Measurements from ENCODE around the gene SLMAP.
"Not testable (repeated sequence)": the region's sequence is repeated elsewhere in the genome, so short reads cannot be mapped to it uniquely, and the experiment has no call there.

The SLMAP gene

DNA sequence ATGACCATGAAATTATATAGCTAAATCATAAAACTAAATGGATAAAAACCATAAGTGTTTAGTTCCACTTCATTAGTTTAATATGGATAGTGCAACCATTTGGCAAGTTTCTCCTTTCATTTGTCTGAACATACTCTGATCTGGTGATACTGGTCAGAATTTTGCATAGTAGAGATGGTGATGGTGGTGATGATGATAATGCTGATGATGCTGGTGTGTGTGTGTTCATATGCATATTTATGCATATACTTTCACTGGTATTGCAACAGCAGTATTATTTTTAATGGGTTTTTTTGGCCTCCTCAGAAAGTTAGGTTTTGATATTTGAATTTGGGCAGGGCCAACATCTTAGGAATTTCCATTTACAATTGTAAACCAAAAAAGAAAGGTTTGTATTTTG lies 76.4 kb downstream of the SLMAP start:
- DNase-seq (ENCODE audit: low read depth) = no peak

DNA sequence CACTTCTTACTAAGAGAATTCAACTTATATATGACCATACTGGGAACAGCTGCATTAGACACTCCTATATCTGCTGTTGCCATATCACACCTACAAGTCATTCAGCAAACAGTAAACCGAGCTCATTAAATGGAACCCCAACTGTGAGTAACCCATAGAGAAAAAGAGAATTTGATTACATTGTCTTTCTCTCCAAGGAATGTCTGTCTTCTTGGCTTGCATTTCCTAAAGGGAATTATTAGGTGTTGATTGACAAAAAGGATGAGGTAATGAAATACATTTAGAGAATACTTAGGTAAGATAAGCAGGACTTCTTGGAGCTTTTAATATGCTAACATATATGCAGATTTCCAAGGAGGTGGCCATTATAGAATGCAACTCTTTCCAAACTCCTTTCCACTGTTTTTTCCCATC lies 76.8 kb downstream of the SLMAP start:
- no peak for DNase-seq (ENCODE audit: low read depth)

DNA sequence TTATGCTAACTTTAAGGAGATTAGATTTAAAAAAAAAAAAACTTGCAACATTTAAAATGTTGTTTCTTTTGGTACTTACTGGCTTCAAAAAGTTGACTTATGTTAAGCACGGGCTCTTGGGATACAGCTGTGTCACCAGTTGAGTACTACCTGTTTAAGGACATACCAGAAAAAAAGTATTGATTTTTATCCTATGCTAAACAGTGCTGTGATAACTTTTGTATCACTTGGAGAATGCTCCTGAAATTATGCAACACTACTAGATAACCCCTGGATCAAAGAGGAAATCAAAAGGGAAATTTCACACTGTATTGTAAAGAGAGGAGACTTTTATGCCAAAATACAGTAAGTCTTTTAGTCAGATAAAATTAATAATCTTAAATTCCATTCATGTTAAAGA lies 77.7 kb downstream of the SLMAP start:
- no peak for DNase-seq (ENCODE audit: low read depth)

DNA sequence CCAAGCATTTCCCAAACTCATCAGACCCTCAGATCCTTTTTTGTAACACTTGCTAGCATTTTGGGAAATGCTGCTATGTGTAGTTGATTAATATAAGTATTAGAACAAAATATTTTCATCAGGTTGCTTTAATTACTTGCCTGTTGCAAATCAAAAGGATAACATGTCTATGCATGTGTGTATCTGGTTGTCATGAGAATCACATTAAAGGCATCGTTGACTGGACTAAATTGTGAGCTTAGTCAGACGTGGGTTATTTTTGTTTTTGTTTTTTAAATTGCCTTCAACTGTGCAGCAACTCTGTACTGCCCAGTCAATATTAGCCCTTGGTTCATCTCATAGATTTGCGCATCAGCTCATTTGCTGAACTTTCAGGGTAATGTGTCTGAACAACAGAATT lies 81.6 kb downstream of the SLMAP start:
- no peak for DNase-seq (ENCODE audit: low read depth)

DNA sequence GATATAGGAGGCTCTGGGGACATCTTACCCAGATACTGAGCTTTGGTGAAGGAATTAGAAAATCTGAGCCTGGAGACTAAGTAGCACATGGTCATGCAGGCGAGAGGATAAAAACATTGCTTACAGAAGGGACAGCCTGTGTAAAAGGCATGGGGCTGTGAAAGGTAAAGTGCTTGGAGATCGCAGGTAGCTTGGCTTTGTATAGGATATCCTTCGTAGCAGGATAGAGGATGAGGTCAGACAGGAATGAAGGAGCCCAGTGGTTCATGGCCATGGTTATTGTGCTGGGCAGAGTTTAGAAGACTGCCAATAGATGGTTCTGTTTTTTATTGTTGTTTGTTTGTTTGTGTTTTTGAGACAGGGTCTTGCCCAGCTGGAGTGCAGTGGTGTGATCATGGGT lies 82.5 kb downstream of the SLMAP start:
- DNase-seq (ENCODE audit: low read depth) = no peak

DNA sequence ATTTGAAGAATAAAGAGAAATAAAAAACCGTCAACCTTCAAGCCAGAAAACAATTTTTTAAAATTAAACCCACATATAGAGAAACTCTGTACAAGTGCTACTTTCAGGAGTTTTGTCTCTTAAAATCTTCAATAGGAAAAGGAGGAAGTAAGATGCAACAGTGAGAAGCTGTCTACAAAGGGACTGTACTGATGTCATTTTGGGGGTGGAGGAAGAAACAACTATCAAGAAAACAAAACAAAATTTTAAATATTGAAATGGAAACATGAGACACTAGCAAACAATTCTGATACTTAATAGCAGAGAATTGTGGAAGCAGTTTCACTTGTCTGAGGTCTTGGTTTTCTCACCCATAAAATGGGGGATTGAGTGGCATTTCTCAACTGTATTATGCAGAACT lies 84.4 kb downstream of the SLMAP start:
- DNase-seq (ENCODE audit: low read depth) = no peak

DNA sequence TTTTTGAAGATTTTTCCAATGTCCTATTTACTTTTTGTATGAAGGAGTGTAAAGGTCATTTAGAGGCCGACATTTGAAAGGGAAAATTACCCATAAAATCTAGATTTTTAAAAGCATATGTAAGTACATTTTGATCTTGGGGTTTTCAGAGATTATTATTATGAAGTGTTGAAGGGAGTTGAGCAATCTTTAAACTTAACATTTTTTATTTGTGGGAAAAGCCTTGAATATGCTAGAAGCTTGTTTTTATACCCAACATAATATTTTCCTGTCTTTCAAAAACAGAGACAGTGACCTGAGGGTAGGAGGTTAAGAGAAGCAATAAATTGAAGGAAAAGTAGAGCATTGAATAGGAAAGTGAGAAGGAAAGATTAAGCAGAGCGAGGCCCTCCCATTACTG lies 85.7 kb downstream of the SLMAP start:
- DNase-seq (ENCODE audit: low read depth) = no peak

DNA sequence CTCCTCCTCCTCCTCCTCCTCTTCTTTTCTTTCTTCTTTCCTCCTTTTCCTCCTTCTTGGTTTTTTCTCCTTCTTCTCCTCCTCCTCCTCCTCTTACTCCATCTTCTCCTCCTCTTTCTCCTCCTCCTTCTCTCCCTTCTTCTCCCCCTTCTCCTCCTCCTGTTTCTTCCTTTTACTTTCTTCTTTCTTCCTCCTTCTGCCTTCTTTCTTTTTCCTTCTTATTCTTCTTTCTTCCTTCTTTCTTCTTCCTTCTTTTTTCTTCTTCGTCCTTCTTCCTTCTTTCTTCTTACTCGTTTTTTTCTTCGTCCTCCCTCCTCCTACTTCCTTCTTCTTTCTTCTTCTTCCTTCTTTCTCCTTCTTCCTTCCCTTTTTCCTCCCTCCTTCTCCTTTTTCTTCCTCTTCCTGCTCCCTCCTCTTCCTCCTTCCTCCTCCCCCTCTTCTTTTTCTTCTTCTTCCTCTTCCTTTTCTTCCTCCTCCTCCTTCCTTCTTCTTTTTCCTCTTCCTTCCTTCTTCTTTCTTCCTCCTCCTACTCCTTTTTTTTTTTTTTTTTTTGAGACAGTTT lies 92.1 kb downstream of the SLMAP start:
- DNase-seq (ENCODE audit: low read depth) = no peak

DNA sequence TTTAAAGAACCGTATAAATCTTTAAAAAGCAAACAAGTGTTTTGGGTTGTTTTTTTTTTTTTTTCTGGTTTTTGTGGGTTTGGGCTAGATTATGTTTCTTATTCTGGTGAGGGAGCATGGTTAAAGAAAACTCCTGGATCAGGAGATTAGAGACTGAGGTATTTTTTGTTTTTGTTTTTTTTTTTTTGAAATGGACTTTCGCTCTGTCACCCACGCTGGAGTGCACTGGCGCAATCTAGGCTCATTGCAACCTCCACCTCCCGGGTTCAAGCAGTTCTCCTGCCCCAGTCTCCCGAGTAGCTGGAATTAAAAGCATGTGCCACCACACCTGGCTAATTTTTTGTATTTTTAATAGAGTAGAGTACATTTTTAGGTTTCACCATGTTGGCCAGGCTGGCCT lies 95.2 kb downstream of the SLMAP start:
- DNase-seq (ENCODE audit: low read depth) = no peak

DNA sequence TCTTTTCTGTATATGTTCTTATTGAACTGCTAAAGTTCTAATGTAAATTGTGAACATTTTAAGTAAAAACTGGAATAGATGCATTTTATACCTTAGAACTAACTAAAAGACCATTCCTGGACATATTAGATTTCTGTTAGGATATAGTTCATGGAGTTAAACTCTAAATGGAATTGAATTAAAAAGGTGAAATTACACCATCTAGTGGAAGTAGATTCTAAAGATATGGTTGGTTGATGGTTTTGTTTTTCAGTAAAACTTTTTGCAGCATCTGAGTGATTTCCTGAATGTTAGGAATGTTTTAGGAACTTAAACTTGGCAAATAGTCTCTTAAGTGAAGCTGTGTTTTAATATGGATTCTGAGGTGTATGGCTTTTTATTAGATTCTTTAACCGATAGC lies 96.8 kb downstream of the SLMAP start:
- peak; percentile 3 for DNase-seq (ENCODE audit: low read depth)

DNA sequence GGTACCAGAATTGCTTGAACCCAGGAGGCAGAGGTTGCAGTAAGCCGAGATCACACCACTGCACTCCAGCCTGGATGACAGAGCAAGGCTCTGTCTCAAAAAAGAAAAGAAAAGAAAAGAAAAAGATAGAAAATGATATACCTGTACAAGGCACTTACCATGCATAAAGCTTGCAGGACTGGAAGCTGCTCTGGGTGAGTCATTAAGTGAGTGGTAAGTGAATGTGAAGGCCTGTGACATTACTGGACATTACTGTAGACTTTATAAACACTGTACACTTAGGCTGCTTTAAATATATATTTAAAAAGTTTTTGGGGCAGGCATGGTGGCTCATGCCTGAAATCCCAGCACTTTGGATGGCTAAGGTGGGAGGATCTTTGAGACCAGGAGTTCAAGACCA lies 99.2 kb downstream of the SLMAP start:
- DNase-seq (ENCODE audit: low read depth) = peak; percentile 22

DNA sequence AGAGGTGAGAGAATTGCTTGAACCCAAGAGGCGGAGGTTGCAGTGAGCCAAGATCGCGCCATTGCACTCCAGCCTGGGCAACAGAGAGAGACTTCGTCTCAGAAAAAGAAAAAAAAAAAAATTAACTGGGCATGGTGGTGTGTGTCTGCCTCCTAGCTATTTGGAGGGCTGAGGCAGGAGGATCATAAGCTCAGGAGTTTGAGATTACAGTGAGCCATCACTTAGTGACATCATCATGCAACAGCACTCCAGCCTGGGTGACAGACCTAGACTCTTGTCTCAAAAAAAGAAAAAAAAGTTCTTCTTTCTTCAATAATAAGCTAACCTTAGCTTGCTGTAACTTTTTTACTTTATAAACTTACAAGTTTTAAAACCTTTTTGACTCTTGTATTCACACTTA lies 99.8 kb downstream of the SLMAP start:
- DNase-seq (ENCODE audit: low read depth) = no peak

DNA sequence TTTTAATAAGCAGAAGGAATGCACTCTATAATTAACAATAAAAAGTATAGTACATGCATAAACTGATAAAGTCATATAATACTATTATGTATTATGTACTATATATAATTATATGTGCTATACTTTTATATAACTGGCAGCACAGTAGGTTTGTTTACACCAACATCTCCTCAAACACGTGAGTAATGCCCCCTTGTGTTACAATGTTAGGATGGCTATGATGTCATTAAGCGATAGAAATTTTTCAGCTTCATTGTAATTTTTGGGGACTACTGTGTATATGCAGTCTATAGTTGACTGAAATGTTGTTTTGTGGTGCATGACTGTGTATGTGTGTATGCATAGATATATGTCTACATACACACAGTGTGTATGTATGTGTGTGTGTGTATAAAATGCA lies 100.6 kb downstream of the SLMAP start:
- no peak for DNase-seq (ENCODE audit: low read depth)

DNA sequence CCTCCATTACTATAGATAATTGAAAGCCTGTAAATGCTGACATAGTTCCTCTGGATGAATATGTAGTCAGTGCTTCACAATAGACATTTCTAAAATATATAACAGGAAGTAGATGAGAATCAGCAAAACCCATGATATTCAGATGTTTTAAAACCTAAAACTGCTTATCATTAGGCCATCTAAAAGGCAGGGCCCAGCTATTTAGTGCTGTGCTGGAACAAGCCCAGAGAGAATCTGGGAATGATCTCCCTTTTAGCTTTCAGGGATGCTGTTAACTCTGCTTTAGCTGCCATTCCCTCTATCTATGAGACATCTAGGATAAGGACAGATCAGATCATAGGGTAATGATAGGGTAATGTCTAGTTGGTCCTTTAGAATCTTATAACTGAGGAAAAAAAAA lies 106.8 kb downstream of the SLMAP start:
- no peak for DNase-seq (ENCODE audit: low read depth)

DNA sequence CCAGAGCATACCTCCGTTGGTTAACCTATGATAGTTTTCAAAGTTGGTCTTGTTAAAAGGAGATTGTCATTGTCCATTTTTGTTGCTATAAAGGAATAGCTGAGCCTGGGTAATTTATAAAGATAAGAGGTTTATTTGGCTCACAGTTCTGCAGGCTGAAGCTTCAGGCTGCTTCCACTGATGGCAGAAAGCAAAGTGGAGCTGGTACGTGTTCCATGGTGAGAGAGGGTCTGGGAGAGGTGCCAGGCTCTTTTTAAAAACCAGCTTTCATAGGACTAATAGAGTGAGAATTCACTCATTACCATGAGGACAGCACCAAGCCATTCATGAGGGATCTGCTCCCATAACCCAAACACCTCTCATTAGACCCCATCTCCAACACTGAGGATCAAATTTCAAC lies 107.3 kb downstream of the SLMAP start:
- no peak for DNase-seq (ENCODE audit: low read depth)

DNA sequence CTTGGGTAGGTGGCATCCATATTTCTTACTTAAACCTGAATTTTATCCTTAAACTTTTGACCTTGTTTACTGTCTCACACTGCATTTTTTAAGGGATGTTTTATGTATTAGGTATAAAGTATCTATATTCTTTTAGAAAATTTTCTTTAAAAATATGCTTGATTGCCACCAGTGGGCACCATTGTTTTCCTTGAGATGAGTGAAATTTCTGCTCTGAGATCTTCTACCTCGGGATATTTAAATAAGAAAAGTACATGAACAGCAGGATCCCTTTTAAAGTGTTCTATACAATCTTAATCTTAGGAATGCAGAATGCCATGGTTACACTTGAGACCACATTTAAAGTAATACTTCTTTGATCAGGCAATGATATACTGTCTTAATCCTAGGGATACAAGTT lies 108.7 kb downstream of the SLMAP start:
- DNase-seq (ENCODE audit: low read depth) = no peak

DNA sequence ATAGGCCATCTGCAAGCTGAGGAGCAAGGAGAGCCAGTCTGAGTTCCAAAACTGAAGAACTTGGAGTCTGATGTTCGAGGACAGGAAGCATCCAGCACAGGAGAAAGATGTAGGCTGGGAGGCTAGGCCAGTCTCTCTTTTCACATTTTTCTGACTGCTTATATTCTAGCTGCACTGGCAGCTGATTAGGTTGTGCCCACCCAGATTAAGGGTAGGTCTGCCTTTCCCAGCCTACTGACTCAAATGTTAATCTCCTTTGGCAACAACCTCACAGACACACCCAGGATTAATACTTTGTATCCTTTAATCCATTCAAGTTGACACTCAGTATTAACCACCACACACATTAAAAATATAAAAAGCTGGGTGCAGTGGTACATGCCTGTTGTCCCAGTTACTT lies 113.0 kb downstream of the SLMAP start:
- DNase-seq (ENCODE audit: low read depth) = not testable (repeated sequence)

DNA sequence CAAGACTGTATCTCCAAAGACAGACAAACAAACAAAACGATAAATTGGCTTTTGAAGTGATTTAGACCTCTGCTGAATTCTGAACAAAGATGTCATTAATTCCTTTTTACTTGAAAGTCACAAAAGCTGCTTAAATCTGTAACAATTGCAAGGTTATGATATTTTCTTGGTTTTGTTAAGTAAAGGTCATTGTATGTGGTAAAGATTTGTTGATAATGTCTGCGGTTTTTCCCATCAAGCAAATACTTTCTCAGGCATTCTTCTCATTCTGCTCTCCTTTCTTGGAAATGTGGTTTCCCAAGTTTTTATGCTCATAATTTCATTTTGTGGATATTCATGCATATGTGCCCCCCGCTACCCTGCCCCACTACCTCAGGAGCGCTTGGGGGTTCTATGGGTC lies 116.5 kb downstream of the SLMAP start:
- no peak for DNase-seq (ENCODE audit: low read depth)

DNA sequence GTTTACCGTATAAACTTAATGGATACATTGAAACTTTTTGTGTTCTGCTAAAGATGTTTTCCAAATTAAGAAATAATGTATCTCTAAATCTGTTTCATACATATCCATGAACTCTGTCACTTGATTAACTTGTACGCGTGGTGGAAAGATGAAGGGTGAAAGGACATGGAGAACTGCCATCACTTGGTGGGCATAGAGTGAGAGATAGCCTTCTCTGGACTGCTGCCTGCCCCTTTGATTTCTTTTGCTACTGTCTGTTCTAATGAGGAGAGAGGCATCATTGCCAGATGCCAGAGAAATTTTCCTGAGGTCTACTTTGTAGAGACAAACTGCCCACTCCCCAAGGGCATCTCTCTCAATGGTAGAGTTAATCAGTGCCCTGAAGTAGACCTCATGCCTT lies 120.5 kb downstream of the SLMAP start:
- no peak for DNase-seq (ENCODE audit: low read depth)

DNA sequence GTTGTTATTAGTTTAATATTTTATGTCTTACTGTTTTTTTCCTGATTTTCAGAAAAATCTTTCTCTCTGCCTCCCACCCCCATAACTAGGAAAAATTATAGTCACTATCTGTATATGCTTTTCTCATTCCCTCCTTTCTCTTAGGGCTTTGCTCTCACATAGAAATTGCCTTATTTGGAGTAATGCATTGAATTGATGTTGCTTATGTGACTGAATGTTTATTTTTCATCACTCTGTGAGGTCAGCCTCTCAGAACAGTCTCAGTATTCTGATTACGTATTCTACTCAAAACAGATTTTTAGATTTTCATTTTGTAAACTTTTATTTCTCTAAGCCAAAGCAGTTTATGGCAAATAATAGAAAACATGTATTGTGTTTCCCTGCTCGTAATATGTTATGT lies 121.0 kb downstream of the SLMAP start:
- DNase-seq (ENCODE audit: low read depth) = no peak

DNA sequence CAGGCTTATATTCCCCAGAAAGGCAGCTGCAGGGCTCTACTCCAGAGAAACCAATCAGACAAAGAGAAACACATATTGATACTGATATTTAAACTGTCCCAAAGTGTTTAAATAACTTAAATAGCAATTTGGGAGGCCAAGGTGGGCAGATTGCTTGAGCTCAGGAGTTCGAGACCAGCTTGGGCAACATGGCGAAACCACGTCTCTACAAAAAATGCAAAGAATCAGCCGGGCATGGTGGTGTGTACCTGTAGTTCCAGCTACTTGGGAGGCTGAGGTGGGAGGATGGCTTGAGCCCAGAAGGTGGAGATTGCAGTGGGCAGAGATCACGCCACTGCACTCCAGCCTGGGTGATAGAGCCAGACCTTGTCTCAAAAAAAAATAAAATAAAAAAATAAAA lies 128.3 kb downstream of the SLMAP start:
- not testable (repeated sequence) for DNase-seq (ENCODE audit: low read depth)

DNA sequence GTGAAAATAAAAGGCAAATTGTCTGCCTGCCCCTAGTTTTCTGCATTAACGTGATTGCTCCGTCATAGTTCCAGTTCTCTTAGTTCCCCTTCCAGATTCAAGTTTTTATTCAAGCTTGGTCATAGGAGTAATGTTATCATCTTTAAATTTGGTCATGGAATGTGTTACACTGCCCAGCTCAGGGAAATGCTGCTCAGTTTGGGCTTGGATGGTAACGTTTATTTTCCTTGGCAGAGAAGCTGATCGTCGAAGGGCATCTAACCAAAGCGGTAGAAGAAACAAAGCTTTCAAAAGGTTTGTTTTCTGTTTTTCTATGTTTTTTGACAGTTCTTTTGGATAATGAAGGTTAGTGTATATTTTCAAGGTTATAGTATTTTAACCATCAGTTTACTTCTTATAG lies 133.7 kb downstream of the SLMAP start:
- no peak for DNase-seq (ENCODE audit: low read depth)

DNA sequence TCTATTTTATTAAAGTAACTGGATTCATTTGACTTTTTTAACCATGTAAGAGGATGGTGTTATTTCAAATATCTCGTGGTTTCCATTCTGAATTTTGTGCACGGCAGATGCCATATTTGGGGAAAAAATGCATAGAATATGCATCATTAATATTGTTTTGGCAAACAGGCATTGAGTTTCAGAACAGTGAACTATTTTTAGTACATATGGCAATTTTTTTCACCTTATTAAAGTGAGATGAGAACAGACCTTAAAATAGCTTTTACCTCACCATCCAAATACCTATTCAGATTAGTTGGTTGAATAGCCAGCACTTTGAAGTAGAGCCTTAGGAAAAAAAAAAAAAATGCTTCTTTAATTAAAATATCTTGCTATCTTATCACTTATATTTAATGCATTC lies 134.8 kb downstream of the SLMAP start:
- DNase-seq (ENCODE audit: low read depth) = no peak

DNA sequence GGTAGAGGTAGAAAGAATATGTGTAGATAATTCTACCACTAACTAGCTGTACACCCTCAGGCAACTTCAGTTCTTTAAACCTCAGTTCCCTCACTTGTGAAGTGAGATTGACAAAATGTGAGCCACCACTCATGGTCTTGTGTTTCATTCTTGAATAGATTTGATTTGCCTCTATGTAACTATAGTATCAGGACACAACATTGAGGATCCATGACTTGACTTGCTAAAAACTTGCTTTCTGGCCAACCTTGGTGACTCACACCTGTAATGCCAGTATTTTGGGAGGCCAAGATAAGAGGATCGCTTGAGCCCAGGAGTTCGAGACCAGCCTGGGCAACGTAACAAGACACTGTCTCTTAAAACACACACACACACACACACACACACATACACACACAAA lies 136.3 kb downstream of the SLMAP start:
- no peak for DNase-seq (ENCODE audit: low read depth)

DNA sequence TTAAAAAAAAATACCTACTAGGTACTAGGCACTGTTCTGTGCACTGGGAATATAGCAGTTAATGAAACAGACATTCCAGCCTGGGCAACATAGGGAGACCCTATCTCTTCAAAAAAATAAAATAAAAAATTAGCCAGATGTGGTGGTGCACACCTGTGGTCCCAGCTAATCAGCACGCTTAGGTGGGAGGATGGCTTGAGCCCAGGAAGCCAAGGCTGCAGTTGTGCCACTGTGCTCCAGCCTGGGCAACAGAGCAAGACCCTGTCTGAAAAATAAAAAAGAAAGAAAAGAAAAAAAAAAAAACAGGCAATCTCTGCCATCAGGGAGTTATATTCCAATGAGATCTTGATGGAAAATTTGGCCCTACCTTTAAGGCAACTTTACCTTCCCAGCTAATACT lies 137.0 kb downstream of the SLMAP start:
- no peak for DNase-seq (ENCODE audit: low read depth)

All from HS-5 (cell line).